ENCODE data around the gene FHOD3.

DNA sequence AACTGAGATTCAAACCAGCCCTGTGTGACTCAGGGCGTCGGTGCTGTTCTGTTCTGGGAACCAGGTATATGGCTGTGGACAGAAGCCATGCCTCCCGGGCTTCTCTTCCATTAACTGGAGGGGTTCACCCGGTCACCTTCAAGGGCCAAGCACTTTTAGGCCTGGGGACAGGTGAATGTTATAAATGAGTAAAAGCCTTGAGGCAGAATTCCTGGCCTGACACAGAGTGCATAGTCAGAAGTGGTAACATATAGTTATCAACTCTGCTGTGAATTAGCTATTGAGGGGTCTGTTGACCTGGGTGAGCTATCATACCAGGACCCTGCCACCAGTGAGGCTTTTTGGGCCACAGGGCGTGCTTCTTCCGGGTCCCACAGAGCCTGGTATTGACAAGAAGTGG lies 2.7 kb downstream of the FHOD3 start:
- TF ChIP-seq, protein P1, sequence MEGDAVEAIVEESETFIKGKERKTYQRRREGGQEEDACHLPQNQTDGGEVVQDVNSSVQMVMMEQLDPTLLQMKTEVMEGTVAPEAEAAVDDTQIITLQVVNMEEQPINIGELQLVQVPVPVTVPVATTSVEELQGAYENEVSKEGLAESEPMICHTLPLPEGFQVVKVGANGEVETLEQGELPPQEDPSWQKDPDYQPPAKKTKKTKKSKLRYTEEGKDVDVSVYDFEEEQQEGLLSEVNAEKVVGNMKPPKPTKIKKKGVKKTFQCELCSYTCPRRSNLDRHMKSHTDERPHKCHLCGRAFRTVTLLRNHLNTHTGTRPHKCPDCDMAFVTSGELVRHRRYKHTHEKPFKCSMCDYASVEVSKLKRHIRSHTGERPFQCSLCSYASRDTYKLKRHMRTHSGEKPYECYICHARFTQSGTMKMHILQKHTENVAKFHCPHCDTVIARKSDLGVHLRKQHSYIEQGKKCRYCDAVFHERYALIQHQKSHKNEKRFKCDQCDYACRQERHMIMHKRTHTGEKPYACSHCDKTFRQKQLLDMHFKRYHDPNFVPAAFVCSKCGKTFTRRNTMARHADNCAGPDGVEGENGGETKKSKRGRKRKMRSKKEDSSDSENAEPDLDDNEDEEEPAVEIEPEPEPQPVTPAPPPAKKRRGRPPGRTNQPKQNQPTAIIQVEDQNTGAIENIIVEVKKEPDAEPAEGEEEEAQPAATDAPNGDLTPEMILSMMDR (IDR thresholded peaks at IDR 0.05; ENCODE audit: insufficient read depth, low read depth, low read length): no peak
- TF ChIP-seq EZH2 (IDR thresholded peaks at IDR 0.05; ENCODE audit: insufficient read depth, low read length): no peak
